ENCODE measurements around the gene TTLL9. TPM values are rescaled to one million over a fixed set of nuclear protein-coding genes. Genes with fewer than 3 reads are reported as not detected.

Gene TTLL9
- total RNA-seq, 1 donor from 2014 or later: 0.37 TPM

- TF ChIP-seq CTCF (IDR thresholded peaks at IDR 0.05): no peak
- H3K4me1 Mint-ChIP-seq (ENCODE audit: low read depth): no peaks in the 10 kb centered on the region
- H3K9me3 Mint-ChIP-seq (ENCODE audit: low read depth): no peaks in the 10 kb centered on the region
- DNase-seq (ENCODE audit: low spot score): no peak
- H3K4me3 Mint-ChIP-seq (ENCODE audit: unreplicated experiment): no peak overlapping the region
- H3K36me3 Mint-ChIP-seq (ENCODE audit: low read depth): peaks cover 2% of the 10 kb centered on the region
- no peak overlapping the region for H3K27ac Mint-ChIP-seq (ENCODE audit: unreplicated experiment)
- H3K27me3 Mint-ChIP-seq (ENCODE audit: low read depth): peaks cover 41% of the 10 kb centered on the region
These were observed 25.6 kb downstream of the TTLL9 start for GRCh38 chr20:31896049-31896448.

GRCh38 chr20:31897541-31897940 lies 27.1 kb downstream of the TTLL9 start:
- peaks cover 35% of the 10 kb centered on the region for H3K27me3 Mint-ChIP-seq (ENCODE audit: low read depth)
- H3K4me1 Mint-ChIP-seq (ENCODE audit: low read depth): no peaks in the 10 kb centered on the region
- H3K9me3 Mint-ChIP-seq (ENCODE audit: low read depth): no peaks in the 10 kb centered on the region
- no peak for TF ChIP-seq CTCF (IDR thresholded peaks at IDR 0.05)
- DNase-seq (ENCODE audit: low spot score): no peak
- peaks cover 2% of the 10 kb centered on the region for H3K36me3 Mint-ChIP-seq (ENCODE audit: low read depth)
- no peak overlapping the region for H3K27ac Mint-ChIP-seq (ENCODE audit: unreplicated experiment)
- no peak overlapping the region for H3K4me3 Mint-ChIP-seq (ENCODE audit: unreplicated experiment)

- Mint-ChIP-seq H3K36me3 (ENCODE audit: low read depth) (no peaks in the 10 kb centered on the region), H3K4me3 (ENCODE audit: unreplicated experiment) (no peak overlapping the region), H3K9me3 (ENCODE audit: low read depth) (no peaks in the 10 kb centered on the region), H3K4me1 (ENCODE audit: low read depth) (no peaks in the 10 kb centered on the region), H3K27me3 (ENCODE audit: low read depth) (peaks cover 23% of the 10 kb centered on the region), H3K27ac (ENCODE audit: unreplicated experiment) (no peak overlapping the region)
- no peak for DNase-seq (ENCODE audit: low spot score)
- TF ChIP-seq CTCF (IDR thresholded peaks at IDR 0.05): no peak
These were observed 31.2 kb downstream of the TTLL9 start for GRCh38 chr20:31901615-31902014.

GRCh38 chr20:31903627-31904386 lies 33.4 kb downstream of the TTLL9 start:
- H3K4me1 Mint-ChIP-seq (ENCODE audit: low read depth): no peaks in the 10 kb centered on the region

GRCh38 chr20:31906001-31906400 lies 35.6 kb downstream of the TTLL9 start:
- no peak overlapping the region for H3K27ac Mint-ChIP-seq (ENCODE audit: unreplicated experiment)
- DNase-seq (ENCODE audit: low spot score): no peak
- H3K9me3 Mint-ChIP-seq (ENCODE audit: low read depth): no peaks in the 10 kb centered on the region
- no peaks in the 10 kb centered on the region for H3K36me3 Mint-ChIP-seq (ENCODE audit: low read depth)
- TF ChIP-seq CTCF (IDR thresholded peaks at IDR 0.05): no peak
- peaks cover 10% of the 10 kb centered on the region for H3K27me3 Mint-ChIP-seq (ENCODE audit: low read depth)
- H3K4me3 Mint-ChIP-seq (ENCODE audit: unreplicated experiment): no peak overlapping the region
- H3K4me1 Mint-ChIP-seq (ENCODE audit: low read depth): no peaks in the 10 kb centered on the region

More at GRCh38 chr20:31903627-31904386, 33.4 kb downstream of the TTLL9 start:
- Mint-ChIP-seq H3K36me3 (ENCODE audit: low read depth) (no peaks in the 10 kb centered on the region), H3K27ac (ENCODE audit: unreplicated experiment) (no peak overlapping the region), H3K27me3 (ENCODE audit: low read depth) (peaks cover 12% of the 10 kb centered on the region), H3K4me3 (ENCODE audit: unreplicated experiment) (no peak overlapping the region), H3K9me3 (ENCODE audit: low read depth) (no peaks in the 10 kb centered on the region)
- TF ChIP-seq CTCF (IDR thresholded peaks at IDR 0.05): no peak
- no peak for DNase-seq (ENCODE audit: low spot score)

Measured in chondrocyte (in vitro differentiated cells).